Stomach (tissue), 4 donors: ENCODE data around the gene EXOC3.

Source experiments
- CTCF ChIP-seq, 7 experiments: fragments of 450-650 bp in 4 of 7; fragments of 200-600 bp in 3 of 7; sonication (generic) in 3 of 7; IDR thresholded peaks; one replicate each; pipeline ENCODE4 v1.5.1; 2016 to 2019; ENCODE audit warnings: antibody characterized with exemption in 7 of 7, control low read depth in 2 of 7, mild to moderate bottlenecking in 1 of 7
- EP300 ChIP-seq: sonication (generic); formaldehyde crosslinking; IDR thresholded peaks from one replicate; pipeline ENCODE4 v1.6.1; 2017; ENCODE audit warnings: antibody characterized with exemption
- POLR2A ChIP-seq, 4 donors: fragments of 450-650 bp; IDR thresholded peaks; one replicate each; pipeline ENCODE4 v1.6.1; 2016; ENCODE audit warnings: antibody characterized with exemption in 4 of 4, control low read depth in 2 of 4, mild to moderate bottlenecking in 1 of 4, moderate library complexity in 1 of 4

- TF ChIP-seq POLR2A (IDR thresholded peaks at IDR 0.05) (no peak), EP300 (no peak), CTCF (IDR thresholded peaks at IDR 0.05) (no peak)
Observed at GRCh38 chr5:442335-443238, at the start of gene EXOC3.
